Neutrophil (primary cell): ENCODE data around the gene ABCB8.

Experiments
- H3K27ac ChIP-seq: fragments of 200-600 bp; sonication (generic); 2 replicates; pipeline ENCODE4 v1.5.1; 2016; ENCODE audit warnings: mild to moderate bottlenecking, moderate library complexity
- H3K27me3 ChIP-seq: fragments of 200-600 bp; sonication (generic); 2 replicates; pipeline ENCODE4 v1.6.0; 2016; ENCODE audit warnings: mild to moderate bottlenecking
- H3K36me3 ChIP-seq: fragments of 200-600 bp; sonication (generic); 2 replicates; pipeline ENCODE4 v1.5.1; 2017
- H3K4me1 ChIP-seq, 2 experiments: fragments of 200-600 bp in 1 of 2; sonication (generic) in 1 of 2; 1 replicate in 1 of 2; 2 replicates in 1 of 2; pipeline versions ENCODE4 v1.5.1 to v1.6.1; 2013 to 2016; ENCODE audit warnings: low read depth in 1 of 2, low read length in 1 of 2, mild to moderate bottlenecking in 1 of 2, moderate library complexity in 1 of 2; ENCODE audit not compliant: control insufficient read depth in 1 of 2, insufficient read depth in 1 of 2
- H3K4me3 ChIP-seq, 2 experiments: fragments of 200-600 bp in 1 of 2; sonication (generic) in 1 of 2; 1 replicate in 1 of 2; 2 replicates in 1 of 2; pipeline ENCODE4 v1.5.1; 2013 to 2016; ENCODE audit warnings: low read depth in 1 of 2, low read length in 1 of 2, mild to moderate bottlenecking in 1 of 2, moderate library complexity in 1 of 2
- H3K9me3 ChIP-seq: fragments of 200-600 bp; sonication (generic); 2 replicates; pipeline ENCODE4 v1.5.1; 2016
- CTCF ChIP-seq: fragments of 200-600 bp; sonication (generic); IDR thresholded peaks from 2 replicates; pipeline ENCODE4 v1.5.1; 2016; ENCODE audit warnings: antibody characterized with exemption

Gene ABCB8

GRCh38 chr7:151048911-151049463, 20.7 kb downstream of the ABCB8 start:
- Histone ChIP-seq H3K27ac (no peak overlapping the region), H3K27me3 (peaks cover 32% of the 10 kb centered on the region), H3K4me3 (no peak overlapping the region), H3K9me3 (no peaks in the 10 kb centered on the region), H3K4me1 (peaks cover 15 to 20% of the 10 kb centered on the region in 2 experiments), H3K36me3 (peaks cover 13% of the 10 kb centered on the region)
- no peak for TF ChIP-seq CTCF

GRCh38 chr7:151051108-151051507, 22.9 kb downstream of the ABCB8 start:
- no peak overlapping the region for H3K4me3 ChIP-seq
- TF ChIP-seq CTCF = no peak
- H3K36me3 ChIP-seq = peaks cover under 1% of the 10 kb centered on the region

GRCh38 chr7:151053096-151053495, 24.8 kb downstream of the ABCB8 start:
- TF ChIP-seq CTCF = no peak
- Histone ChIP-seq H3K27me3 (peaks cover 32% of the 10 kb centered on the region), H3K4me1 (peaks cover 26 to 29% of the 10 kb centered on the region in 2 experiments), H3K4me3 (no peak overlapping the region), H3K27ac (no peak overlapping the region), H3K9me3 (no peaks in the 10 kb centered on the region), H3K36me3 (no peaks in the 10 kb centered on the region)

More at GRCh38 chr7:151051108-151051507, 22.9 kb downstream of the ABCB8 start:
- no peaks in the 10 kb centered on the region for H3K9me3 ChIP-seq
- H3K4me1 ChIP-seq = peaks cover 15 to 20% of the 10 kb centered on the region in 2 experiments
- H3K27ac ChIP-seq = no peak overlapping the region
- peaks cover 32% of the 10 kb centered on the region for H3K27me3 ChIP-seq

GRCh38 chr7:151053751-151054150, 25.5 kb downstream of the ABCB8 start:
- no peak for TF ChIP-seq CTCF
- Histone ChIP-seq H3K4me1 (peaks cover 32 to 35% of the 10 kb centered on the region in 2 experiments), H3K36me3 (no peaks in the 10 kb centered on the region), H3K9me3 (no peaks in the 10 kb centered on the region), H3K27ac (no peak overlapping the region), H3K4me3 (no peak overlapping the region), H3K27me3 (peaks cover 32% of the 10 kb centered on the region)

- peaks cover 45 to 47% of the 10 kb centered on the region in 2 experiments for H3K4me1 ChIP-seq
- H3K27ac ChIP-seq = no peak overlapping the region
- no peak for TF ChIP-seq CTCF
- H3K36me3 ChIP-seq = no peaks in the 10 kb centered on the region
- H3K4me3 ChIP-seq = no peak overlapping the region
- H3K27me3 ChIP-seq = peaks cover 6% of the 10 kb centered on the region
- no peaks in the 10 kb centered on the region for H3K9me3 ChIP-seq
Observed at GRCh38 chr7:151056283-151056665, 28.0 kb downstream of the ABCB8 start.
